Spinal cord (tissue), 10 donors: ENCODE data around the gene ZFYVE19. TPM values are rescaled to one million over a fixed set of nuclear protein-coding genes. Genes with fewer than 3 reads are reported as not detected.

Experiments
- DNase-seq, 6 donors: peaks; one replicate each; pipeline versions ENCODE4 v3.0.0 to v3.0.0-alpha.2; 2013 to 2015; ENCODE audit warnings: low spot score in 6 of 6, low read depth in 4 of 6
- H3K27ac ChIP-seq: one replicate; pipeline ENCODE4 v1.5.1; 2013; ENCODE audit warnings: low read depth, low read length, control low read depth
- H3K27me3 ChIP-seq: one replicate; pipeline ENCODE4 v1.6.1; 2013; ENCODE audit warnings: low read length; ENCODE audit not compliant: control insufficient read depth, insufficient read depth
- H3K36me3 ChIP-seq: one replicate; pipeline ENCODE4 v1.6.1; 2013; ENCODE audit warnings: low read length; ENCODE audit not compliant: control insufficient read depth, insufficient read depth
- H3K4me1 ChIP-seq: one replicate; pipeline ENCODE4 v1.6.1; 2013; ENCODE audit warnings: low read length; ENCODE audit not compliant: control insufficient read depth, insufficient read depth
- H3K4me3 ChIP-seq: one replicate; pipeline ENCODE4 v1.5.1; 2013; ENCODE audit warnings: low read depth, low read length, control low read depth
- H3K9me3 ChIP-seq: one replicate; pipeline ENCODE4 v1.6.1; 2013; ENCODE audit warnings: low read length; ENCODE audit not compliant: control insufficient read depth, insufficient read depth
- WGBS: methylation state at CpG from one replicate; pipeline ENCODE4 v1.1.5; 2013; ENCODE audit warnings: missing lambda C conversion rate; ENCODE audit not compliant: insufficient coverage; 5-methylcytosine and 5-hydroxymethylcytosine counted together
- polyA plus RNA-seq, 2 donors: library from polyadenylated mRNA; unstranded; fragments of 120-200 nt; gene quantifications; one replicate each; pipeline ENCODE4 v1.2.1, GENCODE V29; 2013; ENCODE audit not compliant: insufficient read length in 2 of 2
- total RNA-seq, 2 donors: library from RNA; depleted of rRNA in 1 of 2; stranded (reverse); fragments of 120-200 nt in 1 of 2; fragments of >200 nt in 1 of 2; gene quantifications; one replicate each; pipeline versions ENCODE4 v1.2.3 to v1.2.4, GENCODE V29; 2013 to 2014
- donor health status: healthy.

Gene ZFYVE19
- total and polyA plus RNA-seq, 4 donors: 25.2 to 43.2 (median 32.3) TPM

GRCh38 chr15:40767838-40768500 is 38.9 kb upstream of the ZFYVE19 start:
- H3K36me3 ChIP-seq: peaks cover 65% of the 10 kb centered on the region
- H3K4me3 ChIP-seq: no peak overlapping the region
- H3K27ac ChIP-seq: no peak overlapping the region
- 87% methylated on average over 20 of the region's 29 CpGs for WGBS
- no peaks in the 10 kb centered on the region for H3K27me3 ChIP-seq
- DNase-seq: no peak
- H3K4me1 ChIP-seq: peaks cover 62% of the 10 kb centered on the region
- H3K9me3 ChIP-seq: no peaks in the 10 kb centered on the region

GRCh38 chr15:40768521-40769273 is 38.2 kb upstream of the ZFYVE19 start:
- Histone ChIP-seq H3K4me1 (peaks cover 54% of the 10 kb centered on the region), H3K36me3 (peaks cover 72% of the 10 kb centered on the region), H3K27ac (no peak overlapping the region), H3K9me3 (no peaks in the 10 kb centered on the region), H3K27me3 (no peaks in the 10 kb centered on the region), H3K4me3 (no peak overlapping the region)
- no peak for DNase-seq
- WGBS: 82% methylated on average over 18 of the region's 21 CpGs

- Histone ChIP-seq H3K9me3 (no peaks in the 10 kb centered on the region), H3K4me1 (peaks cover 47% of the 10 kb centered on the region), H3K27ac (no peak within 1 kb of the TSS), H3K27me3 (no peaks in the 10 kb centered on the region), H3K4me3 (no peak within 1 kb of the TSS), H3K36me3 (peaks cover 81% of the 10 kb centered on the region)
- WGBS: 57% methylated on average over 24 of the region's 28 CpGs
- peak in 2 of 6 donors; percentile 17 to 67 for DNase-seq
Measured at GRCh38 chr15:40769274-40770146, 37.4 kb upstream of the ZFYVE19 start, which contains the start of gene C15orf62. C15orf62 (plus strand) TSS chr15:40769980; CDS start chr15:40770496, 516 bp downstream.

- Histone ChIP-seq H3K27ac (no peak overlapping the region), H3K9me3 (no peaks in the 10 kb centered on the region), H3K4me3 (no peak overlapping the region), H3K27me3 (no peaks in the 10 kb centered on the region), H3K4me1 (peaks cover 46% of the 10 kb centered on the region), H3K36me3 (peaks cover 88% of the 10 kb centered on the region)
- WGBS: 71% methylated on average over 16 of the region's 17 CpGs
- no peak for DNase-seq
Measured at GRCh38 chr15:40770147-40770721, 36.7 kb upstream of the ZFYVE19 start.

GRCh38 chr15:40771242-40771641 is 35.6 kb upstream of the ZFYVE19 start:
- no peak overlapping the region for H3K27ac ChIP-seq
- H3K27me3 ChIP-seq: no peaks in the 10 kb centered on the region
- peaks cover 36% of the 10 kb centered on the region for H3K4me1 ChIP-seq
- no peak overlapping the region for H3K4me3 ChIP-seq
- 92% methylated on average over 5 of the region's 5 CpGs for WGBS
- no peaks in the 10 kb centered on the region for H3K9me3 ChIP-seq
- H3K36me3 ChIP-seq: peaks cover 98% of the 10 kb centered on the region
- DNase-seq: no peak

- Histone ChIP-seq H3K4me1 (peaks cover 29% of the 10 kb centered on the region), H3K27ac (no peak overlapping the region), H3K9me3 (no peaks in the 10 kb centered on the region), H3K27me3 (no peaks in the 10 kb centered on the region), H3K4me3 (no peak overlapping the region), H3K36me3 (peaks cover 98% of the 10 kb centered on the region)
- DNase-seq: peak in 1 of 6 donors; percentile 18
- 75% methylated on average over 8 of the region's 13 CpGs for WGBS
Measured at GRCh38 chr15:40772014-40772413, 34.9 kb upstream of the ZFYVE19 start.

- H3K4me1 ChIP-seq: peaks cover 28% of the 10 kb centered on the region
- H3K27me3 ChIP-seq: no peaks in the 10 kb centered on the region
- DNase-seq: no peak
- no peak overlapping the region for H3K27ac ChIP-seq
- 87% methylated on average over 8 of the region's 8 CpGs for WGBS
- no peaks in the 10 kb centered on the region for H3K9me3 ChIP-seq
- H3K36me3 ChIP-seq: peaks cover 97% of the 10 kb centered on the region
- no peak overlapping the region for H3K4me3 ChIP-seq
Measured at GRCh38 chr15:40773496-40773895, 33.4 kb upstream of the ZFYVE19 start.

- Histone ChIP-seq H3K36me3 (peaks cover 97% of the 10 kb centered on the region), H3K4me3 (no peak overlapping the region), H3K4me1 (peaks cover 24% of the 10 kb centered on the region), H3K27ac (no peak overlapping the region), H3K9me3 (no peaks in the 10 kb centered on the region), H3K27me3 (no peaks in the 10 kb centered on the region)
- DNase-seq: no peak
- WGBS: 92% methylated on average over 1 of the region's 6 CpGs
Measured at GRCh38 chr15:40773902-40774301, 33.0 kb upstream of the ZFYVE19 start.

- Histone ChIP-seq H3K9me3 (no peaks in the 10 kb centered on the region), H3K27ac (no peak overlapping the region), H3K4me1 (peaks cover 12% of the 10 kb centered on the region), H3K27me3 (no peaks in the 10 kb centered on the region), H3K36me3 (peaks cover 97% of the 10 kb centered on the region), H3K4me3 (no peak overlapping the region)
- no peak for DNase-seq
- WGBS: 92% methylated on average over 10 of the region's 10 CpGs
Measured at GRCh38 chr15:40775007-40775406, 31.9 kb upstream of the ZFYVE19 start.
